VCaP (cell line): ENCODE results near the gene WWOX.

Source experiments
- H3K27ac ChIP-seq: fragments of 450-650 bp; 2 replicates; pipeline ENCODE4 v1.5.1; 2017
- TF ChIP-seq, protein P1 (sequence below): fragments of 450-650 bp; conservative IDR thresholded peaks from 2 replicates; pipeline ENCODE4 v1.5.1; 2017; ENCODE audit warnings: mild to moderate bottlenecking, moderate library complexity

WWOX gene

GRCh38 chr16:78227855-78228254 is 128.4 kb downstream of the WWOX start:
- TF ChIP-seq, protein P1, sequence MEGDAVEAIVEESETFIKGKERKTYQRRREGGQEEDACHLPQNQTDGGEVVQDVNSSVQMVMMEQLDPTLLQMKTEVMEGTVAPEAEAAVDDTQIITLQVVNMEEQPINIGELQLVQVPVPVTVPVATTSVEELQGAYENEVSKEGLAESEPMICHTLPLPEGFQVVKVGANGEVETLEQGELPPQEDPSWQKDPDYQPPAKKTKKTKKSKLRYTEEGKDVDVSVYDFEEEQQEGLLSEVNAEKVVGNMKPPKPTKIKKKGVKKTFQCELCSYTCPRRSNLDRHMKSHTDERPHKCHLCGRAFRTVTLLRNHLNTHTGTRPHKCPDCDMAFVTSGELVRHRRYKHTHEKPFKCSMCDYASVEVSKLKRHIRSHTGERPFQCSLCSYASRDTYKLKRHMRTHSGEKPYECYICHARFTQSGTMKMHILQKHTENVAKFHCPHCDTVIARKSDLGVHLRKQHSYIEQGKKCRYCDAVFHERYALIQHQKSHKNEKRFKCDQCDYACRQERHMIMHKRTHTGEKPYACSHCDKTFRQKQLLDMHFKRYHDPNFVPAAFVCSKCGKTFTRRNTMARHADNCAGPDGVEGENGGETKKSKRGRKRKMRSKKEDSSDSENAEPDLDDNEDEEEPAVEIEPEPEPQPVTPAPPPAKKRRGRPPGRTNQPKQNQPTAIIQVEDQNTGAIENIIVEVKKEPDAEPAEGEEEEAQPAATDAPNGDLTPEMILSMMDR: peak; percentile 41
- peak overlapping the region; percentile 52 for H3K27ac ChIP-seq

- TF ChIP-seq, protein P1: no peak
- H3K27ac ChIP-seq: no peak overlapping the region
Measured at GRCh38 chr16:78228704-78229103, 129.2 kb downstream of the WWOX start.

DNA sequence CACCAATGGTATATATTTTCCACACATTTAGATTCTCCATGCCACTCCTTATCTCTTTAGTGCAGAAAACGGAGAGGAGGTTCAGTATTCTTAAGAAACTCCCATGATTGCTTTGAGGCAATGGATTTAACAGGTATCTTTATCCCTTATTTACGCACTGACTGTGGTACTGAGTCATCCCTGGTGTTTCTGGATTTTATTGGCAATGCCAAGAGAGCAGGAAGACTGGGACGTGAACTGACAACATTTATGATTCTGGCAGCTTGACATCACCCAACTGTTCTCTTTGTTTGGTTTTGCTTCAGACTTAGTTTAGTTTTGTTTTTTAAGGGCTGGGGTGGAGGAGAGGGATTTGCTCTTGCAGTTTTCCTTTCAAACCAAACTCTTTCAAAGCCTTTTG is 131.4 kb downstream of the WWOX start:
- TF ChIP-seq, protein P1: no peak
- H3K27ac ChIP-seq: peak overlapping the region; percentile 38; the same call in 1 of the 2 replicates

DNA sequence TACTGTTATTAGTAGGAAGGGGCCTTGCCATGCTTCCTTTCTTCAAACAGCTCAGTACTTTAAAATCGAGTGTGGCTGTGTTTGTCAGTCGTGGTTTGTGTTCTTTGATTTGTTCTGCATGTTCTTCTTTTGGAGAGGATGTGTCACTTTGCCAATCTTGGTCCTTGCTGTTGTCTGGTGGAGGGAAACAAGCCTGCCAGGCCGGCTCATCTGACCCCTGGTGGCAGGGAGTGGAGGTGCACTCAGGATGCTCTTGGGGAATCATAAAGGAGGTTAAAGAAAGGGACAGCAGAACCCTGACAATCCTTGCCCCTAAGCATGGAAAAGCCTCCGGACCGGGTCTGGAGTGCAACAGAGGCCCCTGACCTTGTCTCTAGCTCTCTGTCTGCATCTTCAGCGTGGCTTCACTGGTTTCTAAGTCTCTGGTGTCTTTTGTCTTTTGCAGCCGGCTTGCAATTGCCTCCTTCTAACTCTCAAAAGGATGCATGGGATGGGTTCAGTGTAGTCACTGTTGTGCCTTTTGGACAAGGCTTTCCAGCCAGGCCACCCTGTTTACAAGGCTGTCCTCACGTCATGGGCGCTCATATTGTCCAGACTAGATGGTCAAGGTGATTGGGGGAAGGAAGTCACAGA is 135.8 kb downstream of the WWOX start:
- TF ChIP-seq, protein P1: peak; percentile 81
- H3K27ac ChIP-seq: peak overlapping the region; percentile 30

- TF ChIP-seq, protein P1: no peak
- H3K27ac ChIP-seq: peak overlapping the region; percentile 30
Measured at GRCh38 chr16:78235876-78236275, 136.4 kb downstream of the WWOX start.

- no peak overlapping the region for H3K27ac ChIP-seq
- TF ChIP-seq, protein P1: no peak
Measured at GRCh38 chr16:78237841-78238240, 138.4 kb downstream of the WWOX start.

- TF ChIP-seq, protein P1: no peak
- no peak overlapping the region for H3K27ac ChIP-seq
Measured at GRCh38 chr16:78240459-78241222, 141.2 kb downstream of the WWOX start.
